ENCODE measurements around the gene CCNO.

The CCNO gene

GRCh38 chr5:55218967-55219366 lies 14.4 kb downstream of the CCNO start:
- Histone ChIP-seq H3K36me3 (ENCODE audit: control insufficient read depth in 2 of 2, insufficient read depth in 1 of 2, low read length in 2 of 2) (peaks cover 0 to 21% of the 10 kb centered on the region in 2 experiments; a peak in 1 of 3 replicates), H3K4me1 (ENCODE audit: control insufficient read depth, insufficient read depth, low read length) (no peaks in the 10 kb centered on the region), H3K27ac (ENCODE audit: extremely low read depth, low read depth, low read length) (no peak overlapping the region), H3K4me3 (ENCODE audit: low read depth, low read length) (no peak overlapping the region), H3K9me3 (ENCODE audit: control insufficient read depth, insufficient read depth, low read depth, low read length) (no peaks in the 10 kb centered on the region)
- ChIA-PET POLR2A (interaction anchor here (0.7 kb wide), 2 partner anchors 9 to 59 kb away, joined by 3 to 4 read pairs; partner anchors contain the start of gene GPX8), CTCF (interaction anchor here (0.5 to 0.7 kb wide), 3 partner anchors 29 to 59 kb away, joined by 3 to 5 read pairs (median 3); partner anchors contain the start of gene GPX8)
- TF ChIP-seq ZNF266 (tag by site-specific recombination; IDR thresholded peaks at IDR 0.05; ENCODE audit: low read depth) = no peak
- TF ChIP-seq ZNF221 (tag by site-specific recombination; IDR thresholded peaks at IDR 0.05; ENCODE audit: borderline replicate concordance) = no peak
- TF ChIP-seq ZNF776 (tag by site-specific recombination; IDR thresholded peaks at IDR 0.05; ENCODE audit: borderline replicate concordance) = no peak
- TF ChIP-seq ZNF280D (tag by site-specific recombination; IDR thresholded peaks at IDR 0.05) = no peak
- no peak for TF ChIP-seq ZNF626 (tag by site-specific recombination; IDR thresholded peaks at IDR 0.05)
- TF ChIP-seq ZNF664 (tag by site-specific recombination; IDR thresholded peaks at IDR 0.05) = no peak
- TF ChIP-seq ZNF600 (tag by site-specific recombination; IDR thresholded peaks at IDR 0.05) = peak; percentile 89
- 0 out of 2 replicates have a peak, but pooled peaks have one; percentile 16 for TF ChIP-seq SCRT2 (tag by site-specific recombination; IDR thresholded peaks at IDR 0.05)
- TF ChIP-seq ZNF366 (tag by site-specific recombination; conservative IDR thresholded peaks at IDR 0.05) = no peak
- no peak for TF ChIP-seq ZBTB44 (tag by site-specific recombination; IDR thresholded peaks at IDR 0.05)

- no peaks in the 10 kb centered on the region for H3K36me3 ChIP-seq (ENCODE audit: control insufficient read depth in 2 of 2, insufficient read depth in 1 of 2, low read length in 2 of 2)
These were observed 22.1 kb downstream of the CCNO start for GRCh38 chr5:55211184-55211874.

More at GRCh38 chr5:55211184-55211874, 22.1 kb downstream of the CCNO start:
- ChIA-PET POLR2A (no interaction called here), CTCF (interaction anchor here (0.7 to 1.4 kb wide), 2 partner anchors 15 to 235 kb away, joined by 3 to 4 read pairs; no protein-coding TSS in a partner anchor)
- Histone ChIP-seq H3K9me3 (ENCODE audit: control insufficient read depth, insufficient read depth, low read depth, low read length) (no peaks in the 10 kb centered on the region), H3K4me1 (ENCODE audit: control insufficient read depth, insufficient read depth, low read length) (no peaks in the 10 kb centered on the region), H3K27ac (ENCODE audit: extremely low read depth, low read depth, low read length) (no peak overlapping the region), H3K4me3 (ENCODE audit: low read depth, low read length) (no peak overlapping the region)
- TF ChIP-seq ZNF350 (tag by site-specific recombination; IDR thresholded peaks at IDR 0.05) = no peak
- TF ChIP-seq KLF1 (tag by site-specific recombination; IDR thresholded peaks at IDR 0.05) = no peak
- TF ChIP-seq ZNF513 (tag by site-specific recombination; IDR thresholded peaks at IDR 0.05) = no peak
- TF ChIP-seq ZNF449 (tag by site-specific recombination; IDR thresholded peaks at IDR 0.05) = no peak
- no peak for TF ChIP-seq ZBTB6 (tag by site-specific recombination; IDR thresholded peaks at IDR 0.05)
- TF ChIP-seq ZNF610 (tag by site-specific recombination; IDR thresholded peaks at IDR 0.05; ENCODE audit: borderline replicate concordance) = no peak
- no peak for TF ChIP-seq ZNF843 (tag by site-specific recombination; IDR thresholded peaks at IDR 0.05)
- TF ChIP-seq PBX3 (CRISPR knock-in tag; IDR thresholded peaks at IDR 0.05) = no peak

All from HEK293 (cell line).